Fibroblast of skin of right quadriceps (primary cell): Measurements from ENCODE around the gene FMO5.
"Not testable (repeated sequence)": the region's sequence is repeated elsewhere in the genome, so short reads cannot be mapped to it uniquely, and the experiment has no call there.

Source experiments
- DNase-seq: peaks from one replicate; pipeline ENCODE4 v3.0.0-alpha.2; 2013

Gene FMO5

GRCh38 chr1:147225193-147225730 is at the start of gene FMO5:
TSS of gene FMO5 (minus strand) at chr1:147225339. CDS start at chr1:147225029, 310 bp downstream.
- peak; percentile 50 for DNase-seq

GRCh38 chr1:147273409-147274336 is 48.5 kb upstream of the FMO5 start:
- DNase-seq, result peak; percentile 83

GRCh38 chr1:147272042-147272441 is 46.9 kb upstream of the FMO5 start:
- DNase-seq, result no peak

GRCh38 chr1:147270721-147271120 is 45.6 kb upstream of the FMO5 start:
- no peak for DNase-seq

- no peak for DNase-seq
These were observed 42.6 kb upstream of the FMO5 start for GRCh38 chr1:147267711-147268110.

- DNase-seq, result no peak
These were observed 41.2 kb upstream of the FMO5 start for GRCh38 chr1:147266381-147266780.

GRCh38 chr1:147264158-147264768 is 39.1 kb upstream of the FMO5 start:
- peak; percentile 55 for DNase-seq

GRCh38 chr1:147260956-147261355 is 35.8 kb upstream of the FMO5 start:
- DNase-seq, result no peak

- DNase-seq, result no peak
These were observed 27.4 kb upstream of the FMO5 start for GRCh38 chr1:147252540-147252939.

GRCh38 chr1:147247656-147248238 is 22.6 kb upstream of the FMO5 start:
- DNase-seq, result no peak

GRCh38 chr1:147246910-147247655 is 21.9 kb upstream of the FMO5 start:
- DNase-seq, result no peak

- no peak for DNase-seq
These were observed 21.0 kb upstream of the FMO5 start for GRCh38 chr1:147246044-147246690.

GRCh38 chr1:147245586-147246021 is 20.5 kb upstream of the FMO5 start:
- DNase-seq, result no peak

- no peak for DNase-seq
These were observed 20.0 kb upstream of the FMO5 start for GRCh38 chr1:147245129-147245528.

GRCh38 chr1:147243841-147244240 is 18.7 kb upstream of the FMO5 start:
- DNase-seq, result no peak

- DNase-seq, result no peak
These were observed 18.1 kb upstream of the FMO5 start for GRCh38 chr1:147243228-147243685.

GRCh38 chr1:147242449-147243227 is 17.5 kb upstream of the FMO5 start, which contains the start of gene CHD1L:
TSS of gene CHD1L (plus strand) at chr1:147242684. CDS start at chr1:147242704, 20 bp downstream.
- peak; percentile 92 for DNase-seq

- DNase-seq, result no peak
These were observed 16.9 kb upstream of the FMO5 start for GRCh38 chr1:147241934-147242448.

GRCh38 chr1:147240131-147240721 is 15.1 kb upstream of the FMO5 start:
- DNase-seq, result not testable (repeated sequence)
